ENCODE results near the gene FDXACB1.

GRCh38 chr11:111879637-111879960 lies 634 bp upstream of the FDXACB1 start:
- no peak for TF ChIP-seq CTCF (IDR thresholded peaks at IDR 0.05)
- no peak for TF ChIP-seq EP300 (IDR thresholded peaks at IDR 0.05)
- TF ChIP-seq POLR2A (IDR thresholded peaks at IDR 0.05): no peak

All from suprapubic skin (tissue), 3 donors.